Heart right ventricle (tissue), 16 donors: ENCODE results near the gene KLHDC8A. TPM values are rescaled to one million over a fixed set of nuclear protein-coding genes. Genes with fewer than 3 reads are reported as not detected.

ENCODE experiments used
- ATAC-seq, 8 donors: fragments of 200-7000 bp; cut with Tn5 transposase; one replicate each; pipeline ENCODE4 v1.9.1; 2020; ENCODE audit warnings: mild to moderate bottlenecking in 8 of 8, moderate library complexity in 8 of 8, moderate number of reproducible peaks in 1 of 8
- DNase-seq, 2 donors: peaks; one replicate each; pipeline ENCODE4 v3.0.0-alpha.2; 2020
- H3K27ac ChIP-seq, 10 donors: fragments of 200-600 bp; sonication (generic) in 2 of 10; one replicate each; pipeline versions ENCODE4 v1.5.0 to v1.8.0; 2020 to 2022; ENCODE audit warnings: mild to moderate bottlenecking in 3 of 10
- H3K27me3 ChIP-seq, 7 donors: fragments of 200-600 bp; one replicate each; pipeline ENCODE4 v1.8.0; 2021 to 2022; ENCODE audit warnings: mild to moderate bottlenecking in 2 of 7
- H3K36me3 ChIP-seq, 9 donors: fragments of 200-600 bp; sonication (generic) in 1 of 9; one replicate each; pipeline versions ENCODE4 v1.5.0 to v1.8.0; 2020 to 2022; ENCODE audit warnings: mild to moderate bottlenecking in 2 of 9
- H3K4me1 ChIP-seq, 9 donors: fragments of 200-600 bp; sonication (generic) in 1 of 9; one replicate each; pipeline versions ENCODE4 v1.5.0 to v1.8.0; 2020 to 2022; ENCODE audit warnings: mild to moderate bottlenecking in 4 of 9
- H3K4me3 ChIP-seq, 10 donors: fragments of 200-600 bp; sonication (generic) in 2 of 10; one replicate each; pipeline versions ENCODE4 v1.5.0 to v1.8.0; 2020 to 2022; ENCODE audit warnings: mild to moderate bottlenecking in 7 of 10, moderate library complexity in 2 of 10
- H3K9me3 ChIP-seq, 11 donors: fragments of 200-600 bp in 10 of 11; sonication (generic) in 2 of 11; one replicate each; pipeline versions ENCODE4 v1.5.0 to v1.8.0; 2013 to 2022; ENCODE audit warnings: mild to moderate bottlenecking in 2 of 11, control low read depth in 1 of 11, moderate library complexity in 1 of 11
- CTCF ChIP-seq, 9 donors: fragments of 200-600 bp; sonication (generic) in 2 of 9; IDR thresholded peaks; one replicate each; pipeline versions ENCODE4 v1.5.0 to v1.8.0; 2021 to 2022; ENCODE audit warnings: antibody characterized with exemption in 9 of 9, mild to moderate bottlenecking in 5 of 9, moderate library complexity in 1 of 9
- whole genome bisulfite sequencing, 2 donors: extraction: QIAGEN DNeasy Blood & Tissue Kit; methylation state at CpG; one replicate each; pipeline ENCODE4 v1.1.7; 2013; ENCODE audit warnings: inconsistent platforms in 1 of 2; 5-methylcytosine and 5-hydroxymethylcytosine counted together
- intact Hi-C, 10 donors: fragments of 100-400 bp; cut with DNase I; formaldehyde crosslinking; loops; one replicate each; pipeline versions ENCODE4 v1.11.1 to v1.14.2; 2022
- polyA plus RNA-seq, 2 donors: library from polyadenylated mRNA; stranded (reverse); fragments of 200-250 nt; gene quantifications; one replicate each; pipeline ENCODE4 v1.2.3, GENCODE V29; 2013
- total RNA-seq, 10 donors: library from RNA; stranded (reverse); fragmentation: NEBNext Ultra II Directional in 3 of 10; extraction: Animal tissue kit (Norgen Biotek cat#: 25700) in 3 of 10; gene quantifications; one replicate each; pipeline versions ENCODE4 v1.2.1 to v1.2.4, GENCODE V29; 2021 to 2023
- donor health status: Arrhythmogenic right ventricular cardiomyopathy.
- donor health status: ischemic (EF 13 %, LVEDD 7.1; RV severe dilation, severe dysfunction).
- donor health status: healthy with polysubstance abuse.
- donor health status: DM: no; HTN: yes; CAD: no.
- donor health status: DM: no; HTN: no; CAD: no.
- donor health status: ischemic (EF 25% LVEDD 6.9; RV normal size, moderate dysfunction).
- donor health status: ischemic (EF 25% LVEDD 5.7; RV mildly dilated, moderate dysfunction).
- donor health status: healthy.
- donor health status: DM: yes; HTN: yes; CAD: no.
- donor health status: Ischemic cardiomyopathy.
- donor health status: ischemic (EF 35%, LVEDD 5.7; RV mildly dilated, moderate dysfunction).
- donor health status: nonischemic (EF 11% LVEDD 7.7; RV severe dilation, severe dysfunction).
- donor health status: DM: yes; HTN: yes; CAD: no.
- donor health status: PGD.
- donor health status: ischemic (EF 29% LVEDD 5.4; RV normal size, mild dysfunction).
- donor health status: nonischemic (EF 23%, LVEDD 6.1; RV moderate dilation, normal function).

The KLHDC8A gene
- total and polyA plus RNA-seq, 12 donors = 0.15 to 0.16 TPM; not detected in 10

- Histone ChIP-seq H3K4me3 (peak overlapping the region in 2 of 10 donors; percentile 16 to 98), H3K36me3 (no peaks in the 10 kb centered on the region), H3K27ac (peak overlapping the region in 1 of 10 donors; percentile 97), H3K27me3 (no peaks in the 10 kb centered on the region), H3K9me3 (no peaks in the 10 kb centered on the region), H3K4me1 (peaks cover 19 to 75% (median 53%) of the 10 kb centered on the region in 9 donors)
- 49 to 70% methylated on average over 6 of the region's 6 CpGs for whole genome bisulfite sequencing, 2 donors
- TF ChIP-seq CTCF (IDR thresholded peaks at IDR 0.05) = no peak
- intact Hi-C loops = no loop called here
- ATAC-seq (peak in 3 of 8 donors; percentile 10 to 39 (median 28)), DNase-seq (peak; percentile 43 to 52)
Observed at GRCh38 chr1:205319081-205320018, 37.4 kb downstream of the KLHDC8A start.

- ATAC-seq = no peak
- H3K4me1 ChIP-seq = peaks cover 19 to 85% (median 61%) of the 10 kb centered on the region in 9 donors
- H3K27ac ChIP-seq = peak overlapping the region in 1 of 10 donors; percentile 97
- TF ChIP-seq CTCF (IDR thresholded peaks at IDR 0.05) = no peak
- no peaks in the 10 kb centered on the region for H3K9me3 ChIP-seq
- WGBS, 2 donors = 92 to 94% methylated on average over 6 of the region's 6 CpGs
- no peak for DNase-seq
- peak overlapping the region in 1 of 10 donors; percentile 98 for H3K4me3 ChIP-seq
- H3K27me3 ChIP-seq = no peaks in the 10 kb centered on the region
- intact Hi-C loops = no loop called here
- no peaks in the 10 kb centered on the region for H3K36me3 ChIP-seq
Observed at GRCh38 chr1:205318231-205318991, 38.3 kb downstream of the KLHDC8A start.

- Histone ChIP-seq H3K36me3 (no peaks in the 10 kb centered on the region), H3K4me1 (peaks cover 19 to 95% (median 66%) of the 10 kb centered on the region in 9 donors), H3K9me3 (no peaks in the 10 kb centered on the region), H3K4me3 (no peak overlapping the region), H3K27ac (peak overlapping the region in 3 of 10 donors; percentile 3 to 51 (median 18)), H3K27me3 (no peaks in the 10 kb centered on the region)
- DNase-seq (peak; percentile 53 to 81), ATAC-seq (peak in 6 of 8 donors; percentile 31 to 78 (median 52))
- intact Hi-C loops = no loop called here
- TF ChIP-seq CTCF (IDR thresholded peaks at IDR 0.05) = no peak
- 29 to 30% methylated on average over 7 of the region's 7 CpGs for WGBS, 2 donors
Observed at GRCh38 chr1:205317311-205317917, 39.3 kb downstream of the KLHDC8A start.

- no peak for DNase-seq
- H3K27ac ChIP-seq = peak overlapping the region in 4 of 10 donors; percentile 9 to 60 (median 44)
Observed at GRCh38 chr1:205316161-205316566, 40.6 kb downstream of the KLHDC8A start.

More at GRCh38 chr1:205316161-205316566, 40.6 kb downstream of the KLHDC8A start:
- no peaks in the 10 kb centered on the region for H3K9me3 ChIP-seq
- no peak for TF ChIP-seq CTCF (IDR thresholded peaks at IDR 0.05)
- intact Hi-C loops = no loop called here
- H3K4me1 ChIP-seq = peaks cover 19 to 96% (median 65%) of the 10 kb centered on the region in 9 donors
- peak in 3 of 8 donors; percentile 5 to 25 (median 15) for ATAC-seq
- H3K27me3 ChIP-seq = no peaks in the 10 kb centered on the region
- 34 to 40% methylated on average over 2 of the region's 2 CpGs for WGBS, 2 donors
- H3K36me3 ChIP-seq = peaks cover 0 to 7% (median 0%) of the 10 kb centered on the region in 9 donors
- no peak overlapping the region for H3K4me3 ChIP-seq
